K562 (cell line): ENCODE data around the gene CYBRD1. TPM values are rescaled to one million over a fixed set of nuclear protein-coding genes. Genes with fewer than 3 reads are reported as not detected.

Experiments
- CC2D1A ChIP-seq: fragments of 450-650 bp; IDR thresholded peaks from 2 replicates; pipeline ENCODE4 v1.6.1; 2017; ENCODE audit warnings: mild to moderate bottlenecking
- DPF2 ChIP-seq: fragments of 450-650 bp; IDR thresholded peaks from 2 replicates; pipeline ENCODE4 v1.6.1; 2016
- ESRRA ChIP-seq: fragments of 450-650 bp; IDR thresholded peaks from 2 replicates; pipeline ENCODE4 v1.6.1; 2014; ENCODE audit warnings: low read depth, mild to moderate bottlenecking, moderate library complexity, borderline replicate concordance
- FIP1L1 ChIP-seq: fragments of 200-400 bp; formaldehyde crosslinking; IDR thresholded peaks from 2 replicates; pipeline ENCODE4 v1.6.1; 2018; ENCODE audit warnings: mild to moderate bottlenecking, low read depth, low read length; ENCODE audit not compliant: poor library complexity, severe bottlenecking
- FOSL1 ChIP-seq: fragments of 200-800 bp; sonication (Bioruptor generic); conservative IDR thresholded peaks from 2 replicates; pipeline ENCODE4 v1.6.1; 2016; ENCODE audit warnings: missing genetic modification characterization, missing compliant biosample characterization
- HLTF ChIP-seq: fragments of 450-650 bp; IDR thresholded peaks from 2 replicates; pipeline ENCODE4 v1.6.1; 2016
- HNRNPK ChIP-seq: fragments of 200-400 bp; formaldehyde crosslinking; IDR thresholded peaks from one replicate; pipeline ENCODE4 v1.6.1; 2018; ENCODE audit warnings: mild to moderate bottlenecking, low read depth, low read length; ENCODE audit not compliant: poor library complexity, severe bottlenecking
- KDM4B ChIP-seq, 2 experiments: fragments of 450-650 bp in 1 of 2; sonication (generic) in 1 of 2; IDR thresholded peaks; 2 replicates each; pipeline ENCODE4 v1.6.1; 2016 to 2017; ENCODE audit warnings: borderline replicate concordance in 2 of 2, antibody characterized with exemption in 1 of 2, low read depth in 1 of 2, mild to moderate bottlenecking in 1 of 2
- MYC ChIP-seq, 2 experiments: fragments of 250-450 bp in 1 of 2; sonication (Bioruptor Pico) in 1 of 2; IDR thresholded peaks; 2 replicates each; pipeline versions ENCODE4 v1.5.1 to v1.6.1; 2012 to 2021; ENCODE audit warnings: low read depth in 2 of 2, borderline replicate concordance in 1 of 2, improper control_type of control experiment in 1 of 2, low read length in 1 of 2, mild to moderate bottlenecking in 1 of 2, moderate library complexity in 1 of 2
- NELFE ChIP-seq: IDR thresholded peaks from 2 replicates; pipeline ENCODE4 v1.6.1; 2011; ENCODE audit warnings: mild to moderate bottlenecking; ENCODE audit not compliant: insufficient read depth, insufficient read length
- PML ChIP-seq: IDR thresholded peaks from 2 replicates; pipeline ENCODE4 v1.6.1; 2012; ENCODE audit warnings: low read length, inconsistent platforms
- PTBP1 ChIP-seq: fragments of 200-400 bp; formaldehyde crosslinking; IDR thresholded peaks from 2 replicates; pipeline ENCODE4 v1.6.1; 2017; ENCODE audit warnings: low read depth, low read length
- TEAD1 ChIP-seq, 2 experiments: fragments of 450-650 bp in 1 of 2; sonication (generic) in 1 of 2; formaldehyde crosslinking; IDR thresholded peaks; 2 replicates each; pipeline versions ENCODE4 v1.4.0 to v1.8.0; 2020 to 2022; ENCODE audit warnings: mild to moderate bottlenecking in 2 of 2, missing genetic modification reagents in 1 of 2
- TEAD2 ChIP-seq: fragments of 450-650 bp; IDR thresholded peaks from 2 replicates; pipeline ENCODE4 v1.6.1; 2016; ENCODE audit warnings: missing genetic modification characterization, control low read depth, missing compliant biosample characterization
- ZFP1 ChIP-seq: fragments of 450-650 bp; formaldehyde crosslinking; IDR thresholded peaks from 2 replicates; pipeline ENCODE4 v1.4.0; 2020; ENCODE audit warnings: mild to moderate bottlenecking, mixed read lengths
- ZNF436 ChIP-seq: fragments of 250-450, 450-650 bp; sonication (Bioruptor Pico); formaldehyde crosslinking; IDR thresholded peaks from 2 replicates; pipeline ENCODE4 v1.7.0; 2020; ENCODE audit warnings: mild to moderate bottlenecking
- ZNF561 ChIP-seq: fragments of 450-650 bp; formaldehyde crosslinking; conservative IDR thresholded peaks from 2 replicates; pipeline ENCODE4 v1.4.0; 2020; ENCODE audit warnings: mild to moderate bottlenecking, moderate library complexity
- ZNF695 ChIP-seq: fragments of 450-650 bp; formaldehyde crosslinking; IDR thresholded peaks from 2 replicates; pipeline ENCODE4 v1.4.0; 2020; ENCODE audit warnings: mild to moderate bottlenecking, moderate library complexity
- ZNF75A ChIP-seq: fragments of 450-650 bp; formaldehyde crosslinking; IDR thresholded peaks from 2 replicates; pipeline ENCODE4 v1.4.0; 2020; ENCODE audit warnings: mild to moderate bottlenecking
- polyA plus RNA-seq, 8 experiments: library from polyadenylated mRNA; depleted of rRNA in 4 of 8; stranded (reverse) in 5 of 8; unstranded in 3 of 8; fragments of >200 nt; fragmentation: Nextera tagmentation in 2 of 8; fragmentation: Illumina TruSeq in 1 of 8; extraction: Ambion mirVana in 2 of 8; extraction: Trizol in 1 of 8; gene quantifications; 2 replicates each; pipeline versions ENCODE4 v1.2.1 to v1.2.3, GENCODE V29; 2011 to 2014; ENCODE audit warnings: inconsistent platforms in 1 of 8, missing spikeins in 1 of 8
- total RNA-seq, 7 experiments: library from RNA; depleted of rRNA in 6 of 7; stranded (reverse); fragments of >200 nt in 6 of 7; fragmentation: Illumina TruSeq in 2 of 7; extraction: Trizol in 2 of 7; gene quantifications; 2 replicates each; pipeline versions ENCODE4 v1.2.1 to v1.2.3, GENCODE V29; 2011 to 2021; ENCODE audit warnings: low replicate concordance in 1 of 7
- TF ChIP-seq, protein P1 (sequence below), 2 experiments: IDR thresholded peaks; 2 replicates each; pipeline ENCODE4 v1.6.1; 2011; ENCODE audit warnings: borderline replicate concordance in 1 of 2, control low read depth in 1 of 2, low read depth in 1 of 2, low read length in 1 of 2, mild to moderate bottlenecking in 1 of 2, mixed read lengths in 1 of 2, moderate library complexity in 1 of 2; ENCODE audit not compliant: insufficient read depth in 1 of 2, insufficient read length in 1 of 2, poor library complexity in 1 of 2, severe bottlenecking in 1 of 2; ENCODE audit errors: extremely low read depth in 1 of 2
- TF ChIP-seq, protein P2 (sequence below): fragments of 250-450 bp; sonication (Bioruptor Pico); IDR thresholded peaks from 2 replicates; pipeline ENCODE4 v1.5.0; 2021
- TF ChIP-seq, protein P3 (sequence below): fragments of 250-450 bp; sonication (Bioruptor Pico); IDR thresholded peaks from 2 replicates; pipeline ENCODE4 v1.5.0; 2020; ENCODE audit warnings: mild to moderate bottlenecking
- TF ChIP-seq, protein P4 (sequence below): fragments of 450-650 bp; IDR thresholded peaks from 2 replicates; pipeline ENCODE4 v1.6.1; 2017; ENCODE audit warnings: mild to moderate bottlenecking, moderate library complexity

The CYBRD1 gene
- total and polyA plus RNA-seq, 9 of the 15 experiments (the other 6 are each of a cell fraction or from before 2014, with no cell fraction given): 9.6 to 22.4 (median 15.6) TPM

DNA sequence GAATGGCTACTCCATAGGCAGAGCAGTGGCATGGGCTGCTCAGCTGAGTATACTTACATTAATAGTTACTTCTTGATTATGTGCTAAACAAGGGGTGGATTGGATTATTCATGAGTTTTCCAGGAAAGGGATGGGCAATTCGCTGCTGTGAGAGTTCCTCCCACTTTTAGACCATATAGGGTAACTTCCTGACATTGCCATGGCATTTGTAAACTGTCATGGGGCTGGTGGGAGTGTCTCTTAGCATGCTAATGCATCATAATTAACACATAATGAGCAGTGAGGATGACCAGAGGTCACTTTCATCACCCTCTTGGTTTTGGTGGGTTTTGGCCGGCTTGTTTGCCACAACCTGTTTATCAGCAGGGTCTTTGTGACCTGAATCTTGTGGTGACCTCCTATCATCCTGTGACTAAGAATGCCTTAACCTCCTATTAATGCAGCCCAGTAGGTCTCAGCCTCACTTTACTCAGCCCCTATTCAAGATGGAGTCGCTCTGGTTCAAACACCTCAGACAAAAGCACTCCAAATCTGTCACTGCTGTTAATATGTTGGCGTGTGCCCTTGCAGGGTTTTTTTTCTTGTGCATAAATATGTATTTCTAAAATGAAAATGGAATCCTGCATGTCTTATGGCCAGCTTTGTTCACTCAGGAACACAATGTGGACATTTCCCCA is 56.0 kb downstream of the CYBRD1 start (continued):
- TF ChIP-seq, protein P1, sequence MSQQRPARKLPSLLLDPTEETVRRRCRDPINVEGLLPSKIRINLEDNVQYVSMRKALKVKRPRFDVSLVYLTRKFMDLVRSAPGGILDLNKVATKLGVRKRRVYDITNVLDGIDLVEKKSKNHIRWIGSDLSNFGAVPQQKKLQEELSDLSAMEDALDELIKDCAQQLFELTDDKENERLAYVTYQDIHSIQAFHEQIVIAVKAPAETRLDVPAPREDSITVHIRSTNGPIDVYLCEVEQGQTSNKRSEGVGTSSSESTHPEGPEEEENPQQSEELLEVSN (IDR thresholded peaks at IDR 0.05; ENCODE audit: borderline replicate concordance in 1 of 2, extremely low read depth in 1 of 2, insufficient read depth in 1 of 2, insufficient read length in 1 of 2, low read depth in 1 of 2, low read length in 1 of 2, poor library complexity in 1 of 2, severe bottlenecking in 1 of 2): no peak
- TF ChIP-seq, protein P2, sequence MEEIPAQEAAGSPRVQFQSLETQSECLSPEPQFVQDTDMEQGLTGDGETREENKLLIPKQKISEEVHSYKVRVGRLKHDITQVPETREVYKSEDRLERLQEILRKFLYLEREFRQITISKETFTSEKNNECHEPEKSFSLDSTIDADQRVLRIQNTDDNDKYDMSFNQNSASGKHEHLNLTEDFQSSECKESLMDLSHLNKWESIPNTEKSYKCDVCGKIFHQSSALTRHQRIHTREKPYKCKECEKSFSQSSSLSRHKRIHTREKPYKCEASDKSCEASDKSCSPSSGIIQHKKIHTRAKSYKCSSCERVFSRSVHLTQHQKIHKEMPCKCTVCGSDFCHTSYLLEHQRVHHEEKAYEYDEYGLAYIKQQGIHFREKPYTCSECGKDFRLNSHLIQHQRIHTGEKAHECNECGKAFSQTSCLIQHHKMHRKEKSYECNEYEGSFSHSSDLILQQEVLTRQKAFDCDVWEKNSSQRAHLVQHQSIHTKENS (CRISPR knock-in tag): no peak
- TF ChIP-seq TEAD1 (CRISPR knock-in tag; IDR thresholded peaks at IDR 0.05) (peak in 1 of 2 experiments; percentile 88; a peak in 2 of 4 replicates), PML (no peak), DPF2 (no peak), KDM4B (IDR thresholded peaks at IDR 0.05; ENCODE audit: borderline replicate concordance in 2 of 2, low read depth in 1 of 2) (no peak), FIP1L1 (no peak), ZFP1 (CRISPR knock-in tag) (no peak), NELFE (no peak), ESRRA (no peak), HNRNPK (no peak), MYC (IDR thresholded peaks at IDR 0.05; ENCODE audit: low read depth, low read length) (0 out of 2 replicates have a peak, but pooled peaks have one; percentile 6), MYC (CRISPR knock-in tag; IDR thresholded peaks at IDR 0.05; ENCODE audit: borderline replicate concordance, low read depth) (no peak), ZNF695 (no peak), ZNF75A (CRISPR knock-in tag) (no peak), ZNF436 (CRISPR knock-in tag) (no peak), TEAD2 (peak; percentile 51; the same call in 1 of the 2 replicates), FOSL1 (tag) (no peak), HLTF (no peak), ZNF561 (CRISPR knock-in tag) (no peak), PTBP1 (no peak), CC2D1A (no peak)
- TF ChIP-seq, protein P3, sequence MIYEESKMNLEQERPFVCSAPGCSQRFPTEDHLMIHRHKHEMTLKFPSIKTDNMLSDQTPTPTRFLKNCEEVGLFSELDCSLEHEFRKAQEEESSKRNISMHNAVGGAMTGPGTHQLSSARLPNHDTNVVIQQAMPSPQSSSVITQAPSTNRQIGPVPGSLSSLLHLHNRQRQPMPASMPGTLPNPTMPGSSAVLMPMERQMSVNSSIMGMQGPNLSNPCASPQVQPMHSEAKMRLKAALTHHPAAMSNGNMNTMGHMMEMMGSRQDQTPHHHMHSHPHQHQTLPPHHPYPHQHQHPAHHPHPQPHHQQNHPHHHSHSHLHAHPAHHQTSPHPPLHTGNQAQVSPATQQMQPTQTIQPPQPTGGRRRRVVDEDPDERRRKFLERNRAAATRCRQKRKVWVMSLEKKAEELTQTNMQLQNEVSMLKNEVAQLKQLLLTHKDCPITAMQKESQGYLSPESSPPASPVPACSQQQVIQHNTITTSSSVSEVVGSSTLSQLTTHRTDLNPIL (CRISPR knock-in tag): no peak
- TF ChIP-seq, protein P4, sequence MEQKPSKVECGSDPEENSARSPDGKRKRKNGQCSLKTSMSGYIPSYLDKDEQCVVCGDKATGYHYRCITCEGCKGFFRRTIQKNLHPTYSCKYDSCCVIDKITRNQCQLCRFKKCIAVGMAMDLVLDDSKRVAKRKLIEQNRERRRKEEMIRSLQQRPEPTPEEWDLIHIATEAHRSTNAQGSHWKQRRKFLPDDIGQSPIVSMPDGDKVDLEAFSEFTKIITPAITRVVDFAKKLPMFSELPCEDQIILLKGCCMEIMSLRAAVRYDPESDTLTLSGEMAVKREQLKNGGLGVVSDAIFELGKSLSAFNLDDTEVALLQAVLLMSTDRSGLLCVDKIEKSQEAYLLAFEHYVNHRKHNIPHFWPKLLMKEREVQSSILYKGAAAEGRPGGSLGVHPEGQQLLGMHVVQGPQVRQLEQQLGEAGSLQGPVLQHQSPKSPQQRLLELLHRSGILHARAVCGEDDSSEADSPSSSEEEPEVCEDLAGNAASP: no peak
